SIG-M5 treated with dmso at 0.1 percent for 504 hours (cell line): ENCODE measurements around the gene ASF1B.
A peak's percentile ranks its signal among the peaks of the same experiment; 100 is the strongest.
"Not testable (repeated sequence)": the region's sequence is repeated elsewhere in the genome, so short reads cannot be mapped to it uniquely, and the experiment has no call there.

Experiments used
- DNase-seq: peaks from one replicate; lab custom pipeline; 2025; ENCODE audit not compliant: unreplicated experiment; lab: John Stamatoyannopoulos, UW

Gene ASF1B

GRCh38 chr19:14136509-14137281, at the start of gene ASF1B:
ASF1B (minus strand) TSS chr19:14136589; CDS start chr19:14136456, 133 bp downstream.
- peak; percentile 100 for DNase-seq

GRCh38 chr19:14185691-14186090, 49.3 kb upstream of the ASF1B start:
- DNase-seq = not testable (repeated sequence)

DNA sequence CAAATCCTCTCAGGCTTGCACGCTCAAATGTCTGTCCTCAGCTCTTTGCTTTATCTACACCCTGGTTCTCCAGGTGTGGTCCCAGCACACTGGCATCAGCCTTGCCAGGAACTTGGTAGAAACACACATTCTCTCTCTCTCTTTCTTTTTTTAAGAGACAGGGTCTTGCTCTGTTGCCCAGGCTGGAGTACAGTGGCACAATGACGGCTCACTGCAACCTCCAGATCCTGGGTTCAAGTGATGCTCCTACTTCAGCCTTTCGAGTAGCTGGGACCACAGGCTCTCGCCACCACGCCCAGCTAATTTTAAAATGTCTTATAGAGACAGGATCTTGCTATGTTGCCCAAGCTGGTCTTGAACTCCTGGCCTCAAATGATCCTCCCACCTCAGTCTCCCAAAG, 48.8 kb upstream of the ASF1B start:
- DNase-seq = no peak

GRCh38 chr19:14183741-14184350, 47.5 kb upstream of the ASF1B start:
- no peak for DNase-seq

GRCh38 chr19:14182476-14182875, 46.1 kb upstream of the ASF1B start:
- no peak for DNase-seq

DNA sequence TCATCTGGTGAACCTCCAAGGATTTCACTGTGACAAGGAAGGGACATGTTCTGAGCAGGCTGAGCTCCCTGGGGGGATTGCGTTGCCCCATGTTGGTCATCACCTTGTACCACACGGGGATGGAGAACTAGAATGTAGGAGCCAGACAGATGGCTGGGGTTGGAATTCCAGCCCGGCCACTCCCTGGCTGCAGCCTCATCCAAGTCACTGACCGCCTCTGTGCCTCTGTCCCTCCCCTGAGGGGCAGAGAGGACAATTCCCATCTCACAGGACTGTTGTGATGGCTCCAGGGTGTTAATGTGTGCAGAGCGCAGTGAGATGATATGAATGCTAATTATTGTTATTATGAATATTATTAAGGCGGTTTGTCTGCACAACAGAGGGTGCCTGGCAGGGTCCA, 45.5 kb upstream of the ASF1B start:
- no peak for DNase-seq

DNA sequence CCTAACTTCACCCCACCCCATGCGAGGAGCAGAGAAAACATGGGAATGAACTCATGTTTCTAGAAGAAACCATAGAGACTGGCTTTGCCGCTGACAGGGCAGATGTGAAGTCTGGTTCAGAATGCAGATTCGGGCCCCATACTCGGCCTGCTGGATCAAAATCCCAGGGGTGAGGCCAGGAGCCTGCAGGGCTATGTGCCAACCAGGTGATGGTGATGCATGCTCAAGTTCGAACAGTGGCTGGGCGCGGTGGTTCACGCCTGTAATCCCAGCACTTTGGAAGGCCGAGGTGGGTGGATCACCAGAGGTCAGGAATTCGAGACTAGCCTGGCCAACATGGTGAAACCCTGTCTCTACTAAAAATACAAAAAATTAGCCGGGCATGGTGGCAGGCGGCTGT, 44.8 kb upstream of the ASF1B start:
- DNase-seq = not testable (repeated sequence)

GRCh38 chr19:14177496-14178074, 41.2 kb upstream of the ASF1B start:
- no peak for DNase-seq

DNA sequence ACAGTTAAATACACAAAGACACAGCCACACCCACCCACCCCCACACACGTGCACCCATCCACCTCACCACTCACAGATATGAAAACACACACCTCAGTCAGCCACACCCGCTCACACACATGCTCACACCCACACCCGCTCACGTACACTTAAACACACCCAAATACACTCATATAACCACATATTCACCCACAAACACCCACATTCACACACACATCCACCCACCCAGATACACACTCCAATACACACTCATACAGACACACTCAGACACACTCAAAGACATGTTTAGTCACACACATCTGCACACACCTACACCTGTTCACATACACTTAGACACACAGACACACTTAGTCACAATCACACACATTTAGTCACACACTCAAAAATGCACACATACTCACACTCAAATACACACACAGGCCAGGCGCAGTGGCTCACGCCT, 39.0 kb upstream of the ASF1B start:
- DNase-seq = no peak

- DNase-seq = no peak
Observed at GRCh38 chr19:14174883-14175282, 38.5 kb upstream of the ASF1B start.

DNA sequence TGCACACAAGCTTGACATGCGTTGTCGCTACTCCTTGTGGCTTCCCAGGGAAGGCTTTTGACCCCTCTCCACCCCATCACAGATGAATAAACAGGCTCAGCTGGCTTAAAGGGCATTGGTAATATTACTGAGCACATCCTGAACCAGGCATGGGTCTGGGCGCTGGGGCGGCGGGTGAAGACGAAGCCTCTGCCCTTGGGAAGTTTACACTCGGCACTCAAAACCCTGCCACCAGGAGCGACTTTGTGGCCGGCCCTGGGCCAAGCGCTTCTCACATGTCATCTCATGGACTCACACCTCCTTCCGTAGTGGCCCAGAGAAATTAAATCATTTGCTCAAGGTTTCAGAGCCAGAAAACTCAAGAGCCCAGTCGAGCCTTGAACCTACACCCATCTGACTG, 32.6 kb upstream of the ASF1B start:
- no peak for DNase-seq

DNA sequence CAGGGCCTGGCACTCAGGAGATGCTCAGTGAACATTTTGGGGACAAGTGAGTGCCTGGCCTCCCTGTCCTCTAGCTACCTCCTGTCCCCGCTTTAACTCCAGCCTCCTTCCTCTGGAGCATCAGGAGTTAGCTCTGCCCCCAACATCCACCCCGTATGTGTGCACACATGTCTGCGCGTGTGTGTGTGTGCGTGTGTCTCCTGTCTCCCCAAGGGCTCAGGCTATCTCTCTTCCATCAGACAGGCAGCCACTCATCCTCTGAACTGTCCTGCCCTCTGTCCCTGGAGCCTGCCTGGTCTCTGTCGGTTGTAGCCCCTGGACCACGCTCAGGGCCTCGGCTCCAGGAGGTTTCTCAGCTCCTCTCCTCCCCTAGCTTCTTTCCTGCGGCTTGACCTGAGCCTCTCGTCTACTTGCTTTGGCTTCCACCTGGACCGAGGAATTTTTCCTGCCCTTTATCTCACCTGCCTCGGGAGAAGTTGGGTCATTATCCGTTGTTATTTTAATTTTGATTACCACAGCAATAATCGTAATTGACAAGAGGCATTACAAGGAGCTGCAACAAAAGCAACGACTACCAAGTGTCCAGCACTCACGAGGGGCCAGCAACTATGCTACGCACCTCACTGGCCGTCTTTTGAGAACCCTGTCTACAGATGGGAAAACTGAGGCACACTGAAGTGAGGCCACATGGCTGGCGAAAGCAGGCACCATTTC, 32.0 kb upstream of the ASF1B start:
- DNase-seq = no peak

DNA sequence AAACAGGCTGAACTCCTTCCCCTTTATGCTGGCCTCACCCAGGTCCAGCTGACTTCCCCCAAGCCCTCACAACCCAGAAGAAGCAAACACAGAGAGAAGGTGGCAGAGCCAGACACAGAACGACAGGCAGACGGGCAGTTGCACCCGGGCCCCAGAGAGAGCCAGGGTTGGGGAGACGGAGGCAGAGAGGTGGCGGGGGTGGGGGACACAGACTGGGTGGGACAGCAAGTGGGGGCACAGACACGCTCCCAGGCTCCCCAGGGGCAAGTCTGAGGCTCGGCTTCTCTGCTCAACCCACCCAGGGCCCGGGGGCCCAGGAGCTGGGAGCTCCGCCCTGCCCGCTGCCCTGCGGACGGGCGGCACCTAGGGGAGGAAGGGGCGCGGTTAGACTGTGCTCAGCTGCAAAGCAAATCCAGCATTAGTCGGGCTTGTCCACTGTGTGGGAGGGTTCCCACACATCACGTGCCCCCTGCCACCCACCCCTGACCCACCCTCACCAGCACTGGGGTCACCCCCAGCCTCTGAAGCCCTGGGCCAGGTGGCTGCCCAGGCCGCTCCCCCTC, 31.3 kb upstream of the ASF1B start:
- no peak for DNase-seq

GRCh38 chr19:14166999-14167575, 30.7 kb upstream of the ASF1B start:
- no peak for DNase-seq

- no peak for DNase-seq
Observed at GRCh38 chr19:14165990-14166830, 29.8 kb upstream of the ASF1B start.

DNA sequence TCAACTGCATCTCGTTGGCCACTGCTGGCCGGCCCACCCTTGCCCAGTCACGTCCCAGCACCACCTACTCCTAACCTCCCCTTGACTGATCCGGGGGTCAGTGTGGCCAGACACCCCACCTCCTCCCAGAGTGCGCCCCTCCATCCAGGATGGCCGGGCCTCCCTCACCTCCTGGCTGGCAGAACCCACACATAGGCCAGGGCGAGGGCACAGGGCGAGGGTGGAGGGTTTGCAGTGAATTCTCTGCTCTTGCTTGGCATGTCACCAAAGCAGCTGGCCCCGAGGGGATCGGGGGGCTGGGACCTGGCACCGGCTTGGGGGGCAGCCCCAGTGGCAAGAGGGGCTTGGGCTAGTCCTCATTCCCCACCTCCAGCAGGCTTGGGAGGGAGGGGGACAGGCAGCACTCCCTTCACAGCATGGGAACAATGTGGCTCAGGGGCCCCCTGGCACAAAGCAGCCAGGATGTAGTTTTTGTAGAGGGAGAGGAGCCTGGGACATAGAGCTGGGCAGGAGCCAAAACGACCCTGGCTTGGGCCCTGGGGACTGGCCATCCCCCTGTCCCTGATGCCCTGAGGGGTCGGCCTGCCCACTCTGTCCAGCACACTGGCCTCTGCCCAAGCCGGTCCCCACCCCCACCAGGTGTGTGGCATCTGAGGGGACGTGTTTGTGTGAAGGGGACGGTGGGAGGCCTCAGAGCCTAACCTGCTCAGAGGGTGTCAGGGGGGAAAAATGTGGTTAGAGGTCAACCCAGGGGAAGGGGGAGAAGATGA, 28.5 kb upstream of the ASF1B start:
- no peak for DNase-seq

DNA sequence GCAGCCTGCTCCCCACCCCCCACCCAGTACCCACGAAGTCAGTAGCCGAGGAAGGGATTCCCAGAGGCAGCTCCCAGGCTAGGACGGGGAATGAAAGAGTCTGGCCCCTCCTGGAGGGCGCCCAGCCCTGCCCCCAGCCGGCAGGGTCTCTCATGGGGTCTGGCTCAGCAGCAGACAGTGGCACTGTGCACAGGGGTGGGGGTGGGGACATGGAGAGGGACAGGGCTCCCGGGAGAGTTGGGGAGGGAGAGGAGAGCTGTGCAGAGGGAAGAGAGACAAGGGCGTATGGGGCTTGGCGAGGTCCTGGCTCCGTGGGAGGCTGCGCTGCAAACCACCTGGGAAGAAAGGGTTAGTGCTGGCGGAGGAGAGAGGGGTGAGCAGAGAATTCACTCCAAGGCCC, 27.7 kb upstream of the ASF1B start:
- no peak for DNase-seq

- no peak for DNase-seq
Observed at GRCh38 chr19:14162871-14163297, 26.5 kb upstream of the ASF1B start.

GRCh38 chr19:14161305-14161704, 24.9 kb upstream of the ASF1B start:
- DNase-seq = no peak
